DMS 273 (cell line): ENCODE measurements around the gene LEF1.

Source experiments
- DNase-seq: peaks from one replicate; lab custom pipeline; 2025; ENCODE audit not compliant: unreplicated experiment; lab: John Stamatoyannopoulos, UW

The LEF1 gene

DNA sequence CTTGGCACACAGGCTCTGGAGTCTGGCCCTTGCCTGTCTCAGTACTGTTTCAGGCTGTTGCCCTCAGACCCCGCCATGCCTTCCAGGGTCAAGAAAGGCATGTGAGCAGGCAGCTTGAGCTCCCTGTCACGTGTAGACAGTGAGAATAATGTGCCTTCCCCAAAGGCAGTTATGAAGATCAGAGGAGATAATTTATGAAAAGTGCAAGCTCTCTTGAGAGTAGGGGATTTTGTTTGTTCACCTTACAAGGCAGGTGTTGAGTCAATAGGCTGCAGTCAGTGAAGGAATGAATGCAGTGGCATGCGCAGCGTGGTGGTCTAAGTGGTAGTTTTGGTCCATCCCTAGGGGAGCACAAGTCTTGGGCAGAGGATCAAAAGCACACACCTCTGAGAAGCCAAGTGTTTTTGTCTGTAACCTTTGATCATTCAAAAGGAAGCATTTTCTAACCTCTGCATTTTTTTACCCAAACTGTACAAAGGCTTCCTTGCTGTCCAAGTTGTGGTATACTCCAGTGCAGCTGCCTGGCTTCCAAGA, 164.7 kb downstream of the LEF1 start:
- no peak for DNase-seq

DNA sequence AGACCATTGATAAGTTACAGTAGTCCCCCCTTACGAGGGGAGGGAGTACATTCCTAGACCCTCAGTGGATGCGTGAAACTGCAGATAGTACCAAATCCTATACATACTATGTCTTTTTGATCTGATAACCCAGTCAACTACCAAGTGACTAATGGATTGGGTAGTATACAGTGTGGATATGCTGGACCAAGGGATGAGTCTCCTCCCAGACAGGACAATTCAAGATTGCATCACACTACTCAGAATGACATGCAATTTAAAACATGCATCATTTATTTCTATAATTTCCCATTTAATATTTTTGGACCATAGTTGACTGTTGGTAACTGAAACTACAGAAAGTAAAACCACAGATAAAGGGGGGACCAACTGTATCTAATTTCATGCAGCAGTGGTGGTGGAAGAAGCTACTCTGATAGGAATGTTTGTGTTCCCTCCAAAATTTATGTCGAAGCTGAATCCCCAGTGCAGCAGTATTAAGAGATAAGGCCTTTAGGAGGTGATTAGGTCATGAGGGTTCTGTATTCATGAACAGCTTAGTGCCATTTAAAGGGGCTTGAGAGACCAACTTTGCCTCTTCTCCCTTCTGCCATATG, 167.1 kb downstream of the LEF1 start:
- DNase-seq, result no peak

DNA sequence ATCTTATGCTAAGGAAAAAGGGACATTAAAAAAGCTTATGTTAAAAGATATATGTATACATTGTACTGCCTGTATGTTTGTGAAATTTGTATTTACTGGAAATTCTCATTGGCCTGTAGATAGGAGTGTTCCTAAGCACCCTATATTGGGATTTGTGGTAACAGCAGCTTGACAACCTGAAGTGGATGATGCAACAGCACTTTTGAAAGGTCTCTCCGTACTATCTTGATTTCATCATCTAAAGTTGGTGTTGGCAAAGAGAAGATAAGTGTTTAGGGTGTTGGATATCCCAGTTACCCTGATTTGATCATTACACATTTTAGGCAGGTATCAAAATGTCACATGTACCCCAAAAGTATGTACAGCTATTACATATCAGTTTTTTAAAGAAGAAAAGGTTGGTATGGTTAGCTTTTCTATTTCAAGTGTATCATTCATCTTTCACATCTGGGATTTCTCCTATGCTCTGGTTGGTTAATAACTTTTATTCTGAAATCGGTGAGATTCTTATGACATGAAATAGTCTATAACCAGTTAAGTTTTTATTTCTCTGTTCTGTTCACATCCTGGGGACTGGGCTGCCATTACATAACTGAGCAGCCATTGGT, 168.7 kb downstream of the LEF1 start:
- DNase-seq, result no peak

DNA sequence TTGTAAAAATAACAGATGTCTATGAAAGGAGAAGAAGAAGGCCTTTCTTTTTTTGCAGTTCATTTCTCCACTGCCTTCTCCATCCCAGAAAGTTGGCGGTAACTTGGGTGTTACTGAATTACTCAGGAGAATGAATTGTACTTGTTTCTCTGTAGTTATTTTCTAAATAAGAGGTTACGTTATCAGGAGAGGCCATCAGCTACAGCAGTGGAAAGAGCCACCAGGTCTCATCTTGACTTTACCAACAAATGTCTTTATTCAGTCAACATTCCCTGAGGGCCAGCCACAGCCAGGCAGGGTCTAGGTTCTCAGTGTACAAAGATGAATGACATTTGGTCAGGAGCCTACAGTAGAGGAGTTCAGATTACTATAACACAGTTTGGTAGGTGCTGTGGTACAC, 170.9 kb downstream of the LEF1 start:
- no peak for DNase-seq
